GM19324 (cell line): Measurements from ENCODE around the gene EFCAB10.
"Not testable (repeated sequence)": the region's sequence is repeated elsewhere in the genome, so short reads cannot be mapped to it uniquely, and the experiment has no call there.

ENCODE experiments used
- ATAC-seq: cut with Tn5 transposase; IDR thresholded peaks from one replicate; pipeline ENCODE4 v1.9.1; 2021; ENCODE audit warnings: mild to moderate bottlenecking, moderate library complexity; ENCODE audit not compliant: unreplicated experiment, low FRiP score

The EFCAB10 gene

DNA sequence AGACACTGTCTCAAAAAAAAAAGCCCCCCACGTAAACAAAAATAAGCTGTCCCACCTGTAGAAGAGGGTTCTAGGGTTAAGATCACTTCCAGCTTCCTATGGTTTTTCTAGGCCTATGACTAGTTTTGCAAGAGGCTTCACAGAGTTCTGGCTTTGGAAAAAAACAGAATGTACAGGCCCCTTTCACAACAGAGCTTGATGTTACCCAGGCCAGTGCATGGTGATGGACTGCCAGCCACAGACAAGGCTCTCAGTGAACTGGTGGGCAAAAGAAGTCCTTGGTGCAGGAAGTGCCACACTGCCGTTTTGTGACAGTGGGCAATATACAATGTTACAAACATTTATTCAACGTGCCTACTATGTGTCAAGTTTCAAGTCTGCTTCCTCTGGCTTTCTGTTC lies 18.3 kb upstream of the EFCAB10 start:
- ATAC-seq: no peak

DNA sequence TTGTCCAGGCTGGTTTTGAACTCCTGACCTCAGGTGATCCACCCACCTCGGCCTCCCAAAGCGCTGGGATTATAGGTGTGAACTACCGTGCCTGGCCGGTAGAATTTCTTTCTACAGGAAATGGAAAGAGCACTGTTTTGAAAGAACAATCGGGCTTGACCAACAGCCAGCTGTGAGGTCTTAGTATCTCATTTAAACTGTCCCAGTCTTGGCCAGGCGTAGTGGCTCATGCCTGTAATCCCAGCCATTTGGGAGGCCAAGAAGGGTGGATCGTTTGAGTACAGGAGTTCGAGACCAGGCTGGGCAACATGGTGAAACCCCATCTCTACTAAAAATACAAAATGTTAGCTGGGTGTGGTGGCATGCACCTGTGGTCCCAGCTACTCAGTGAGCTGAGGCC lies 17.8 kb upstream of the EFCAB10 start:
- ATAC-seq: not testable (repeated sequence)

DNA sequence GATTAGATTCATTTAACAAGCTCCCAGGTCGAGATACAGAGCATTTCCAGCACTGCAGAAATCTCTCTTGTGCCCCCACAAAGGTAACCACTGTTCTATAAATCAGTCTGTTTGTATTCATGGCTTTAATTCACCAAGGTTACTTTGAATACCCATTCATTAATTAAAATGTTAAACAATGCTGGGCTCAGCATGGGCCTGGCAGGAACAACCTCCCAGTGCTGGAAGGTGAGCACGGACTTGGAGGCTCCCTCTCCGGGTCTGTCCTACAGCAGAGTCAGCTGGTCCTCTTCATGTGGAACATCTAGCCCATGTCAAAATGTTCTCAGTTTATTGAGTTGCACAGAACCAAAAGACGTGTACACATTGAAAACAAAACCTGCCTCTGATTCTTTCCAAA lies 15.6 kb upstream of the EFCAB10 start:
- ATAC-seq: no peak

DNA sequence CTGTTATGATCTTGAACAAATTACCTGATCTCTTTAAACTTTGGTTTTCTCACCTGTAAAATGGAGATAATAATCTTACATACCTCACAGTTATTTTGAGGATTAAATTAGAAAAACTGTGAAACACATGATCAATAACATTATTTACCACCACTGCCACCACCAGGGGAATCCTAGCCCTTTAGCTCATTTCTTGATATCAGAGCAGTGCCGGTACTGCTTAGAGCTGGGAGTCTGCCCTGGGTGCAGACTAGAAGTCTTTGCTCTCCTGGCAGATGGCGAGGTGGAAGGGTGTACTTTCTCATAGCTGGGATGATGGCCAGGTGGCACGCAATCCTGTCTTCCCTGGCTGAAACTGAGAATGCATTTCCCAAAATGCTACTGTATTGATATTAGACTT lies 12.7 kb upstream of the EFCAB10 start:
- no peak for ATAC-seq

DNA sequence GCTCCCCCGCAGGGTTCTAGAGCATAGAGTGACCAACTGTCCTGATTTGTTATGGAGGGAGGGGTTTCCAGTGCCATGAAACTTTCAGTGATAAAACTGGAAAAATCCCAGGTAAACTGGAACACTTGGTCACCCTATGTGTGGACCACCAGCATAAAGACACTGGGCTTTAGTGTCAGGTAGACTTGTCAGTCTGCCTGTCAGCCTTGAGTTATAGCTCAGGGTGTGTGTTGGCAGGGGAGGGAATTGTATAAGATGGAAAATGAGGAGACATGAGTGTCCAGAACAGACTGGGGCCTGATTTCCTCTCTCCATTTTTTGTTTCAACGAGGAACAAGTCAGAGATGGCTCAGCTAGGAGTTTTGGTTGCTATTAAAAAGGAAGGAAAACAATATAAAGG lies 10.2 kb upstream of the EFCAB10 start:
- ATAC-seq: no peak

DNA sequence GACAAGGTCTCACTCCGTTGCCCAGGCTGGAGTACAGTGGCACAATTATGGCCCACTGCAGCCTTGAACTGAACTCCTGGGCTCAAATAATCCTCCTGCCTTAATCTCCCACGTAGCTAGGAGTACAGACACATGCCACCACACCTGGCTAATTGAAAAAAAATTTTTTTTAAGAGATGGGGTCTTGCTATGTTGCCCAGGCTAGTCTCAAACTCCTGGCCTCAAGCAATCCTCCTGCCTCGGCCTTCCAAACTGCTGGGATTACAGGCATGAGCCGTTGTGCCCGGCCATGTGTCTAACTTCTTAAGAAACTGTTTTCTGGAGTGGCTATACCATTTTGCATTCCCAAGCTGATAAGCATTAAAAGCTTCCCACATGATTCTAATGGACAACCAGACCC lies 9.5 kb upstream of the EFCAB10 start:
- ATAC-seq: no peak

DNA sequence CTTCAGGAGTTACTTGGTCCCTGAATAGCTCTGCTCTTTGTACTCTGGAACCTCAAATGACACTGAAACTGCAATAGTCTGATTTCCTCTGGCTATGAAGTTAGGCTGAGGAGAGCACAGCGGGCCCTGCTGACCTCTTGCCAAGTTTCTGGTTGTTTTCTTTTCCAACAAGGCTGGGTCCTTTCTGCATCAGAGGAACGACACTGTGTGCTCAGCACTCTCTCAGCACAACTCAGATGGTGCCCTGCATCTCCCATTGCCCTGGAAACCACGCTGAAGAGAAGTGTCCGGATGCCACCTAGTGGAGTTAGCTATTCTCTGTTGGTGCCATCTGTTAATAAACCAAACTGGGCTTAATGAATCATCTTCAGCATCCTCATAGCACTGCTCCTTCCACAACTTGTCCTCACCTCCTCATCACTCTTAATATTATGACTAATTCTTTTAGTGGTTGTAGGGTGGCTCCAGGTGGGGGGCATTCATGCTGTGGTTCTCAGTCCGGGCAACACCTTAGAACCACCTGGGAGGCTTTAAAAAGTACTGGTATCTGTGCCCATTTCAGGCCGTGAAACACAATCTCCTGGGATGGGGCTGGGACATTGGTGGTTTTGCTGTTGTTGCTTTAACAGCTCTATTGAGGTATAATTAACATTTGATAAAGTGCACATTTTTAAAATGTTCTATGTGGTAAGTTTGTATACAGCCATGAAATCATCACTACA lies 8.2 kb upstream of the EFCAB10 start:
- ATAC-seq: peak; percentile 84

DNA sequence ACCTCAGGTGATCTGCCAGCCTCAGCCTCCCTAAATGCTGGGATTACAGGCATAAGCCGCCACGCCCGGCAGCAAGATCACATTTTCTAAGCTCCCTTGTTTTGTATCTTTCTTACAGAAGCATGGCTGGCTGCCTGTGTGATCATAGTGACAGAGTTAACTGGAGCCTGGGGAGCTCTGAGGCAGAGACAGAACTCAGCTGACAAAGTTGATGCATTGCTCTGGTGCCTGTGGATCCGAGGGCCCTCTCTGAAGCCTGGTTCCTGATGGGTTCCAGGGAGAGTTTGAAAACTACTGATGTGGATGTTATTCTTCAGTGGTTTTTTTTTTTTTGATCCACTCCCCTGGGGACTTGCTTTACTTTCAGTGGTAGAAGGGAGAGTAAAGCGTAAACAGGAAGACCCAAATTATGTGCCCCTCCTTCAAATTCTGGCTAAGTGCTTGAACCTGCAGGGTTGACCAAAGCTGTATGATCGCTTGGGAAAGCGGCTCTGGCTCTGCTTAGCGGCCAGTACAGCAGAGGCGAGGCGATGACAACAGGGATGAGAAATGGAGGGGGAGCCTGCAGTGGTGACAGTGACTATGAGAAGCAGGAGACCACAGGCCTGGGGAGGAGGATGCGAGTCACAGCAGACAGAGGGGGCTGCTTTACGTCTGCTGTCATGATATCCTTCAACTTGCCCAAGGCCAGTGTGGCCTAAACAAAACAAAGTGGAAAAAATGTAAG lies 6.8 kb upstream of the EFCAB10 start:
- no peak for ATAC-seq

DNA sequence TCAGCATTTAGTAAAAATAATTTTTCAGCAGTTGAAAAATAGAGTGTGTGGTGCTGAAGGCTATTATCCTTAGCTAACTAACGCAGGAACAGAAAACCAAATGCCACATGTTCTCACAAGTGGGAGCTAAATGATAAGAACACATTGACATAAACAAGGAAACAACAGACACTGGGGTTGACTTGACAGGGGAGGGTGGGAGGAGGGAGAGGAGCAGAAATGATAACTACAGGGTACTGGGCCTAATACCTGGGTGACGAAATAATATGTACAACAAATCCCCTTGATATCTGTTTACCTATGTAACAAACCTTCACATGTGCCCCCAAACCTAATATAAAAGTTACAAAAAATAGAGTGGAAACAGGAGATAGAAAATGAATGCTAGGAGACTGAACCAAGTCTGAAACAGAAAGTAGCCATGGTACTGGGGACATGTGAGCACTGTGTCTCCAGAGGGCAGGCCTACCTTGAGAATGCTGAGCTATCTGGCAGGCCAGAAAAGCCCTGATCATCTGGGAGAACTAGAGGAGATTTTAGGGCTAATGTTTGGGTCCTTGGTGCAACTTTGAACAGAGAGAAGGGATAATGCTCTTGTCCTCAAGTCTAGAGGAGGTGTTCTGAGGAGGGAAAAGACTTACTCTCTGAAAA lies 4.7 kb upstream of the EFCAB10 start:
- ATAC-seq: peak; percentile 51

DNA sequence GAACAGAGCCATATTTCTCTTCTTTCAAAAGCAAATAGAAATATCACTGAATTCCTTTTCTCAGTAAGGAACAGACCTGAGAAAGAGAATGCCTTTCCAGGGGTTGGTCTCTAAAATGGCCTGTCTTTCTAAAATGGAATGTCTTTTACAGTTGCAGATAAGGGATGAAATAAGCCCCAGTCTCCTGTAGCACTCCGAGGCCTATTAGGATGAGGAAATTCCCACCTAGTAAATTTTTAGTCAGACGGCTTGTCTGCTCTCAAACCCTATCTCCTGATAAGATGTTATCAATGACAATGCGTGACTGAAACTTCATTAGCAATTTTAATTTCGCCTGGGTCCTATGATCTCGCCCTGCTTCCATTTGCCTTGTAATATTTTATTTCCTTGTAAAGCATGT lies 2.9 kb upstream of the EFCAB10 start:
- no peak for ATAC-seq

DNA sequence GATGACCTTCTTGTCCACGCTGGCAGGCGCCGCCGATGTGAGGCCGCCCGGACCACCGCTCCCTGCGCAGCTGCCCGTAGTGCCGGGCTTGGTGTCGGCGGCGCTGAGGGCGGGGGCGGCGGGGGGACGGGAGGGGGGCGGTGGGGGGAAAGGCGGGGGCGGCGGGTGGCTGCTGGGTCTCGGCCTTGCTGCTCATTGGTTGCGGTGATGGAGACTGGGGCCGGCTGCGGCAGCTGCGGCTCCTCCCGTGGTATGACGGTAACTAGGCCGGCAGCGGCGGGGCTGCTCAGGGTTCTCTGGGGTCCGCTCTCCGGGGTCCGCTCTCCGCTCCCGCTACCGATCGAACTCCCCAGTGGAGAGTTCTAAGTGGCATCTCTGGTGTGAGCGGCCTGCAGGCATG lies 1.8 kb upstream of the EFCAB10 start:
- ATAC-seq: no peak

DNA sequence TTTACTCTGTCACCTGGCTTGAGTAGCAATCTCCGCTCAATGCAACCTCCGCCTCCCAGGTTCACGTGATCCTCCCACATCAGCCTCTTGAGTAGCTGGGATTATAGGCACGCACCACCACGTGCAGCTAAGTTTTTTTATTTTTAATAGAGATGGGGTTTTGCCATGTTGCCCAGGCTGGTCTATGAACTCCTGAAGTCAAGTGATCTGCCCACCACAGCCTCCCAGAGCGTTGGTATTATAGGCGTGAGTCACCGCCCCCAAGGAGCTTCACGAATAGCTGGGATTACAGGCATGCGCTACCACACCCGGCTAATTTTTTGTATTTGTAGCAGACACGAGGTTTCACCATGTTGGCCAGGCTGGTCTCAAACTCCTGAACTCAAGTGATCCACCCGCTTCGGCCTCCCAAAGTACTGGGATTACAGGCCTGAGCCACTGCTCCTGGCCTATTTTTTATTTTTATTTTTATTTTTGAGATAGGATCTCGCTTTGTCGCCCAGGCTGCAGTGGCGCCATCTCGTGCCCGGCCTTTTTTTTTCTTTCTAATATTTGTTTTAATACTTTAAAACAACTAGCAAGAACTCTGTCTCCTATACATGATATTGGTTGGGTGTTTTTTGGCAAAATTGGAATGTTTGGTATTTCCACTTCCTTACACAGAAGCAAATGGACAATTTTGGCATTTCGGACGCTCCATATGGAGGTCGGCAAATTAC lies 1.1 kb downstream of the EFCAB10 start:
- no peak for ATAC-seq

DNA sequence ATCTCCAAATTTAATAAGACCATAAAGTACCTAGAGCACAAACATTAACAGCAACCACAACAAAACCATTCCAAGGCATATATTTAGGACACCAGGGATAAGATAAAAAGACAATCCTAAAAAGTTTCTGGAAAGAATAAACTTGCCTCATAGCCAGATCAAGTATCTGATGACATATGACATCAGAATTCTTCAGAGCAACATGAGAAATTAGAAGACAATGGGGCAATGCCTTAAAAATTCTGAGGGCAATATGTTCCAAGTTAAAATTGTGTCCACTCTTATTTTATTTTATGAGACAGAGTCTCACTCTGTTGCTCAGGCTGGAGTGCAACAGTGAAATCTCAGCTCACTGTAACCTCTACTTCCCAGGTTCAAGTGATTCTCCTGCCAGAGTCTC lies 2.8 kb downstream of the EFCAB10 start:
- ATAC-seq: no peak

DNA sequence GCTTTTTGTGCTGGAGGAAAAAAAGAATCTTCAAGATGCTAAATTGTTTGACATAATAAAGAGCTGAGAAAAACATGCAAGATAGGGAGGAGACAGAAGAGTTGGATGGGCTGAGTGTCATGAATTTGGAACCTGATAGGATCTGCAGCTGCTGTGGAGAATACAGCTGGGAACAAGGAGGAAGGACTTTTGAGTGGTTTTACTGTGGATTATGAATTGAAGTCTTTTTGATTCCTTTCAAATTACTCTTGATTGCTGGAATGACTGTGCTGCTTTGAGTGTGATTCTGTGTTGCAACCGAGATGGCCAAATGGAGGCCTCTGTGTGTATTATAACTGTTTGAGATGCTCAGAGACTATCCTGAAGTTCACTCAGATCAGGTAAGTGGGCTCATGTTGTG lies 4.0 kb downstream of the EFCAB10 start:
- no peak for ATAC-seq

DNA sequence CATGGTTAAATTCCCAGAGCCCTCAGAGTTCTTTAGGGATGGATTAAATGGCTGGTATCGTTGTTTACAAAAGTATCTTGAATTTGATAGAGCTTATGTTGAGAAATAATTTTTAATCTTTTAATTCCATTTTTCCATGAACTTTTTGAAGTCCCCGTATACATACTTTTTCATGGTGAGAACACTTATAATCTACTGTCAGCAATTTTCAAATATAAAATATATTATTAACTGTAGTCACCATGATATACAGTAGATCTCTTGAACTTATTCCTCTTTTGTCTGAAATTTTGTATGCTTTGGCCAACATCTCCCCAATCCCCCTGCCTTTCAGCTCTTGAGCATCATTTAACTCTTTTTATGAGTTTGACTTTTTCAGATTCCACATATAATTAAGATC lies 9.4 kb downstream of the EFCAB10 start:
- no peak for ATAC-seq

DNA sequence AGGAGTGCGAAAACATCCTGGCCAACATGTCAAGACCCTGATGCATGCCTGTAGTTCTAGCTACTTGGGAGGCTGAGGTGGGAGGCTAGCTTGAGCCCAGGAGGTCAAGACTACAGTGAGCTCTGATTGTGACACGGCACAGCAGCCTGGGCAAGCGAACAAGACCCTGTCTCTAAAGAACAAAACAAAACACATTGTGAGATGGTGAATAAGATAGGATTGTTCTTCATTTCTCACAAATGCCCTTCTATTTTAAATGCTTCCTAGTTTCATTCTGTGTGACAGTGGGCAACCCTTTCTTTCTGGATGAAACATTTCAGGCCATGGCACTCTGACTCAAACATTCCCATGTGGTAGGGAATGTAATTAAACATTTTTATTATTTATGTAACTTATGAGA lies 13.5 kb downstream of the EFCAB10 start:
- ATAC-seq: no peak

DNA sequence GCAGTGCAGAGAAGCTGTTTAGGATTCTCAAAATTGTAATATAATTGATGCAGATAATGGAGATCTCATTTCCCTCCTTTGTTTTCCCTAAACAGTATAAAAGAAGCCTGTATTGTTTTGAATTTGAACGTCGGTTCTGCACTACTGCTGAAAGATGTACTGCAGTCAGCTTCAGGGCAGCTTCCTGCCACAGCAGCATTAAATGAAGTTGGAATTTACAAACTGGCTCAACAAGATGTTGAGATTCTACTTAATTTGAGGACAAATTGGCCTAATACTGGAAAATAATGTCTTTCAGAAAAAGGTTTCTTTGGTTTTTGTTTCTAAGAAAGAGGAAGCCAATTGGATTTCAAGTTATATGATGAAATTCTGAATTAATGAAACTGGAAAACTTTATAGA lies 14.3 kb downstream of the EFCAB10 start:
- ATAC-seq: no peak

DNA sequence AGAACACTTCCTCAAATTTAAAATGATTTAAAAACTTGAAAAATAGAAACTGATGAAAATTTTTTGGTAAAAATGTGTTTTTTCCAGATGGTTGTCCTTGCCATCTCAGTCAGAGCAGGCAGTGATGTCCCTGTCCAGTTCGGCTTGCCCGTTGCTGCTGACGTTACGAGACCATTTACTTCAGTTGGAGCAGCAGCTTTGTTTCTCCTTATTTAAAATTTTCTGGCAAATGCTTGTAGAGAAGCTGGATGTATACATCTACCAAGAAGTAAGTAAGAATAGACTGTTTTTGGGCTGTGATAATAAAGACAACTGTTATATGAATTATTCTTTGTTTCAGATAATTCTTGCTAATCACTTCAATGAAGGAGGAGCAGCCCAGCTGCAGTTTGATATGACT lies 16.1 kb downstream of the EFCAB10 start:
- ATAC-seq: no peak

DNA sequence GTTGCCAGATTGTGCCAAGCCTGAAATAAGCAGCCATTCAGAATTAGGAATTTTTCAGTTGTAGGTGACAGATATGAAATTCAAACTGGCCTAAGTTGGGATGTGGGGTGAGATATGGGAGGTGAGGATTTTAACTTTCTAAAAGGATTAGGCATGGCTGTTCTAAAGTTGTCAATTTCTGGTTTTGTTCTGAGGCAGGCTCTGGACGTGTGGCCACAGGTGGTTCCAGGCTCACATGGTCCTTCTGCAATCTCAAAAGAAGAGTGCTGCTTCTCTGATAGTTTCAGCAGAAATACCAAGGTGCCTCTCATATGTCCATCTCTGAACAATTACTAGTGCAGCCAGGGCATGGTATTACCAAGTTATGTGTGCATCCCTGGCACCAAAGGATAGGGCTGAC lies 21.4 kb downstream of the EFCAB10 start:
- no peak for ATAC-seq

DNA sequence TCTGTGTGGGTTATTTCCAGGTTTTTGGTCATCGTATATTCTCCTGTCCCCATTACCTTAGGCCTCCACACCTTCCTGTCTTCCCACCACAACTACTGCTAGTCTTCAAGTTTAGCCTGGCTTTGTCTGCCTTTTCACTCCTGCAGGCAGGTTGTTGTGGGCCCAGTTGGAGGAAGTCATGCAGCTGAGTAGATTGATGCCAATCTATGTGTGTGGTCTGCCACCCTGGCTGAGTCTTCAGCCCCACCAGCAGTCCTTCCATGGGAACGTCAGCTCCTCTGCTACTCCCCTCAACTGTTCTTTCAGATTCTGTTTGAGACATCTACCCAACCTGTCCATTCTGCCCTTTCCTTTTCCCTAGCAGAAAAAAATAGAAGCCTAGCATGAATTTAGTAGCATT lies 43.0 kb downstream of the EFCAB10 start:
- ATAC-seq: no peak
